Left lung (tissue), 10 donors: ENCODE data around the gene PDCD1LG2. TPM values are rescaled to one million over a fixed set of nuclear protein-coding genes. Genes with fewer than 3 reads are reported as not detected.

Source experiments
- ATAC-seq: fragments of 200-7000 bp; cut with Tn5 transposase; one replicate; pipeline ENCODE4 v1.9.1; 2020; ENCODE audit warnings: moderate library complexity
- DNase-seq, 4 donors: peaks; one replicate each; pipeline ENCODE4 v3.0.0-alpha.2; 2013 to 2020
- H3K27ac ChIP-seq, 2 donors: fragments of 200-600 bp; sonication (generic) in 1 of 2; one replicate each; pipeline versions ENCODE4 v1.5.0 to v1.8.0; 2020 to 2021
- H3K27me3 ChIP-seq, 2 donors: fragments of 200-600 bp; sonication (generic) in 1 of 2; one replicate each; pipeline versions ENCODE4 v1.5.0 to v1.8.0; 2020 to 2021
- H3K36me3 ChIP-seq, 2 donors: fragments of 200-600 bp; sonication (generic) in 1 of 2; one replicate each; pipeline versions ENCODE4 v1.5.0 to v1.8.0; 2020 to 2021
- H3K4me1 ChIP-seq, 2 donors: fragments of 200-600 bp; one replicate each; pipeline ENCODE4 v1.8.0; 2021
- H3K4me3 ChIP-seq, 2 donors: fragments of 200-600 bp; sonication (generic) in 1 of 2; one replicate each; pipeline versions ENCODE4 v1.5.0 to v1.8.0; 2020 to 2021; ENCODE audit warnings: mild to moderate bottlenecking in 1 of 2
- H3K9me3 ChIP-seq, 2 donors: fragments of 200-600 bp; sonication (generic) in 1 of 2; one replicate each; pipeline versions ENCODE4 v1.5.0 to v1.8.0; 2020 to 2021
- CTCF ChIP-seq, 2 donors: fragments of 200-600 bp; sonication (generic) in 1 of 2; IDR thresholded peaks; one replicate each; pipeline versions ENCODE4 v1.5.0 to v1.8.0; 2021; ENCODE audit warnings: antibody characterized with exemption in 2 of 2
- intact Hi-C, 2 donors: fragments of 100-400 bp; cut with DNase I; formaldehyde crosslinking; loops; one replicate each; pipeline versions ENCODE4 v1.11.2 to v1.14.2; 2022
- polyA plus RNA-seq, 6 donors: library from polyadenylated mRNA; unstranded; fragments of 120-200 nt; gene quantifications; one replicate each; pipeline ENCODE4 v1.2.1, GENCODE V29; 2013; ENCODE audit not compliant: insufficient read length in 6 of 6
- total RNA-seq, 2 donors: library from RNA; stranded (reverse); fragmentation: NEBNext Ultra II Directional; extraction: Animal tissue kit (Norgen Biotek cat#: 25700); gene quantifications; one replicate each; pipeline ENCODE4 v1.2.1, GENCODE V29; 2021
- donor health status: DM: no; HTN: yes; CAD: no.
- donor health status: DM: no; HTN: no; CAD: no.

PDCD1LG2 gene
- total and polyA plus RNA-seq, 8 donors, result 0.10 to 4.2 (median 0.21) TPM

DNA sequence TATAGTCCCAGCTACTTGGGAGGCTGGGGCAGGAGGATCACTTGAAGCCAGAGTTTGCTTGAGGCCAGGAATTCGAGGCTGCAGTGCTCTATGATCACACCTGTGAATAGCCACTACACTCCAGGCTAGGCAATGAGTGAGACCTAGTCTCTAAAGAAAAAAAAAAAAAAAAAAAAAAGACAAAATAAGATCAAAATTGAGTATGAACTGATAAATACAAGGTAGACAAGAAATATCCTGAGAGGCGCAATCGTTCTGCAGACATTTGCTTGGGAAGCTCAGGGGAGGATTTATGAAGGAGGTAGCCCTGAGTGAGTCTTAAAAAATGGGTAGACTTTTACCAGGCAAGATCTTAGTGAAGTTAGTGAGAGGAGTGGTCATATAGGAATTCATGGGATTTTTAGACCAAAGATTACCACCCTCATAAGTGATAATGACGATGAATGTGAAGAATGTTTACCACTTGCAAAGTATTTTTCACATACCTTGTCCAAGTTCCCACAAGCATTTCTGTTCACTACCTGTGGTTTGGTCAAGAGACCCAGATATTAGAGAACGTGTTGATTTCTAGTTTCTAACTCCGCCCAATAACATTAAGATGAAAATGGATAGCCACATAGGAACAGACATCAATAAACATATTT lies 4.4 kb downstream of the PDCD1LG2 start:
- DNase-seq, result no peak
- peaks cover 0 to 37% of the 10 kb centered on the region in 2 donors for H3K4me1 ChIP-seq
- intact Hi-C loops, result no loop called here
- ATAC-seq, result no peak
- no peaks in the 10 kb centered on the region for H3K9me3 ChIP-seq
- no peak overlapping the region for H3K4me3 ChIP-seq
- H3K36me3 ChIP-seq, result no peaks in the 10 kb centered on the region
- H3K27me3 ChIP-seq, result no peaks in the 10 kb centered on the region
- no peak for TF ChIP-seq CTCF (IDR thresholded peaks at IDR 0.05)
- no peak overlapping the region for H3K27ac ChIP-seq

DNA sequence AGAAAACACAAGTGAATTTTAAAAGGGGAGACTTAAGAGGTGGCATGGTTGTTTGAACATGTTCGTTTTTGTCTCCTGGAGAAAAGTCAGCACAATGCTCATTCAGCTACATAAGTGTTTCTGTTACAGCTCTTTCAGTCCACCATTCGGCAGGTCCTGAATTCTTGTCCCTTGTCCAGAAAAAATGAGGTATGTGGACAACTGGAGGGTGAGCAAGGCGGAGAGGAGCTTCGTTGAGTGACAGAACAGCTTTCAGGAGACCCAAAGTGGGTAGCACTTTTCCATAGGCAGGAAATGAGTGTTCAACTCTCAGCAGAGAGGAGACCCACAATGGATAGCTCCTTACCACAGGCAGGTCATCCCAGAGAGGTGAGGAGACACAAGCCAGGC lies 4.9 kb downstream of the PDCD1LG2 start:
- H3K36me3 ChIP-seq, result no peaks in the 10 kb centered on the region
- DNase-seq (no peak), ATAC-seq (no peak)
- intact Hi-C loops, result no loop called here
- no peaks in the 10 kb centered on the region for H3K9me3 ChIP-seq
- H3K27me3 ChIP-seq, result no peaks in the 10 kb centered on the region
- H3K4me1 ChIP-seq, result peaks cover 0 to 31% of the 10 kb centered on the region in 2 donors
- H3K27ac ChIP-seq, result no peak overlapping the region
- H3K4me3 ChIP-seq, result no peak overlapping the region
- no peak for TF ChIP-seq CTCF (IDR thresholded peaks at IDR 0.05)

DNA sequence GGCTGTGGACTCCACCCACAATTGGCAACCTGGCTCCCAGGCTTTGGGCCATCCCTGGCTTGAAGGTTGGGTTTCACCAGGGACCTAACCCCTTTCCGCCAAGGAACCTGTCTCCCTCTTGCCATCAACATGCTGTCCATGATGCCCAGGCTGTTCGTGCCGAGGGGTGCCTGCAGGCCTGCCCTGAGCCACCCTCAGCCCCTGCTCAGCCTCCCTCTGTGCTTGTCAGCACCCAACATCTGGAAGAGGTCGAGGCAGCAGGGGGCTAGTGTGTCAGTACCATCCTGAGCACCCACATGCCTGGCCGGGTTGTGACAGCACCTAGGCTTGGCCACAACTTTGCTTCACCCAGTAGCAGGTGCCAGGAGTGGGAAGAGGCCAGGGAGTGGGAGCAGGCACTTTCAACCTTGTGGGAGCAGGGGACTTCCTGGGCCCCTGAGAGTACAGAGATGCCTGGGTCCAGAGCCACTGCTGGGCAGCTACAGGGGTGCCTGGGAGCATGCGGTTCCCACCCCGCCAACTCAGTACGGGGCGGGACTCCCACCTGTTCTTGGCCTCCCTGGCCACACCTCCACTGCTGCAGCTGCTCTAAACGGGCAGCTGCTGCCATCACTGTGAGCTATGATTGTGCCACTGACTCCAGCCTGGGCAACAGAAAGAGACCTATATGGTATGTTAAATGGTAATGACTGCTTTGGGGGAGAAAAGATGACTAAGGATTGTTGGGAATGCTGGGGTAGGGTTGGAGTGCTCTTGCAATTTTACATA lies 6.3 kb downstream of the PDCD1LG2 start:
- peak in 1 of 4 donors; percentile 62 for DNase-seq
- H3K27ac ChIP-seq, result no peak overlapping the region
- intact Hi-C loops, result no loop called here

GRCh38 chr9:5518171-5518936 lies 8.0 kb downstream of the PDCD1LG2 start:
- H3K9me3 ChIP-seq, result no peaks in the 10 kb centered on the region
- peaks cover 0 to 16% of the 10 kb centered on the region in 2 donors for H3K4me1 ChIP-seq
- H3K27me3 ChIP-seq, result no peaks in the 10 kb centered on the region
- TF ChIP-seq CTCF (IDR thresholded peaks at IDR 0.05), result no peak
- no peak overlapping the region for H3K4me3 ChIP-seq
- intact Hi-C loops, result no loop called here
- no peak overlapping the region for H3K27ac ChIP-seq
- DNase-seq, result no peak
- no peak for ATAC-seq
- H3K36me3 ChIP-seq, result no peaks in the 10 kb centered on the region

More for the DNA sequence above, 6.3 kb downstream of the PDCD1LG2 start:
- Histone ChIP-seq H3K4me1 (peaks cover 0 to 26% of the 10 kb centered on the region in 2 donors), H3K36me3 (no peaks in the 10 kb centered on the region), H3K27me3 (no peaks in the 10 kb centered on the region), H3K9me3 (no peaks in the 10 kb centered on the region), H3K4me3 (no peak overlapping the region)
- TF ChIP-seq CTCF (IDR thresholded peaks at IDR 0.05), result no peak
- ATAC-seq, result no peak

DNA sequence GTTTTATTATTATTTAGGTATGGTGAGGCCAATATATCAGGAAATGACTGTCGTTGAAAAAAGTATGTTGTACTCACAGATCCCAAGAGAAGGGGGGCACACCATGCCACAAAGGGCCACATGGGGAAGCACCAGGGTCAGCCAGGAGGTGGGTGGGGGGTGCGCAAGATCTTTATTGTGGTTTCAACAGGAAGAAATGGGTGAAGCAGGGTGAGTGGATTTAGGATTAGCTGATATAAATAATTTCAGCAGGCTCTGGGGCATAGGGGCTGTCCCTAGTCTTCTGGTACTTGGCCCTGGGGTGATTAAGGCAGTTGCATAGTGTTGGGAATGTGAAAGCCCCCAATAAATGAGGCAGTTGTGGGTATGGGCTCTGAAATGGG lies 8.6 kb downstream of the PDCD1LG2 start:
- Histone ChIP-seq H3K27me3 (no peaks in the 10 kb centered on the region), H3K27ac (no peak overlapping the region), H3K9me3 (no peaks in the 10 kb centered on the region), H3K4me3 (no peak overlapping the region), H3K36me3 (no peaks in the 10 kb centered on the region), H3K4me1 (peaks cover 0 to 16% of the 10 kb centered on the region in 2 donors)
- DNase-seq (no peak), ATAC-seq (no peak)
- intact Hi-C loops, result no loop called here
- TF ChIP-seq CTCF (IDR thresholded peaks at IDR 0.05), result no peak
